VCaP (cell line): ENCODE results near the gene SLIT1.

Experiments used
- H3K27ac ChIP-seq: fragments of 450-650 bp; 2 replicates; pipeline ENCODE4 v1.5.1; 2017
- TF ChIP-seq, protein P1 (sequence below): fragments of 450-650 bp; conservative IDR thresholded peaks from 2 replicates; pipeline ENCODE4 v1.5.1; 2017; ENCODE audit warnings: mild to moderate bottlenecking, moderate library complexity

SLIT1 gene

DNA sequence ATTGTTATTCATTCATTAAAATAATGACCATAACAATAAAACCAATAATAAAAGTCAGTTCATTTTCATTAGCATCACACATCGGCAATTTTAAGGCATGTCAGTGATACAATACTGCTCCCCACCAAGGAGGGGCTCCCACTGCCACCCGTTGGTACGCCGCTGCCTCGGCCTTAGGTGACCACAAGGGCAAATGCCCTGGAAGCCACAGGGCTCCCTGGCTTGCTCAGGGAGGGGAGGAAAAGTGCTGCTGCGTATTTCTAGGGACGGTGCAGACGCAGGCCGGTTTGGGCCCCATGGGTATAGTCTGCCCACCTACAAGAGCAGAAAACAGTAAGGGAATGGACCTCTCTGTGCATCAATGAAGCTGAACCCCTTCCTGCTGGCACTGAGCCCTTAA is 85.1 kb downstream of the SLIT1 start:
- TF ChIP-seq, protein P1, sequence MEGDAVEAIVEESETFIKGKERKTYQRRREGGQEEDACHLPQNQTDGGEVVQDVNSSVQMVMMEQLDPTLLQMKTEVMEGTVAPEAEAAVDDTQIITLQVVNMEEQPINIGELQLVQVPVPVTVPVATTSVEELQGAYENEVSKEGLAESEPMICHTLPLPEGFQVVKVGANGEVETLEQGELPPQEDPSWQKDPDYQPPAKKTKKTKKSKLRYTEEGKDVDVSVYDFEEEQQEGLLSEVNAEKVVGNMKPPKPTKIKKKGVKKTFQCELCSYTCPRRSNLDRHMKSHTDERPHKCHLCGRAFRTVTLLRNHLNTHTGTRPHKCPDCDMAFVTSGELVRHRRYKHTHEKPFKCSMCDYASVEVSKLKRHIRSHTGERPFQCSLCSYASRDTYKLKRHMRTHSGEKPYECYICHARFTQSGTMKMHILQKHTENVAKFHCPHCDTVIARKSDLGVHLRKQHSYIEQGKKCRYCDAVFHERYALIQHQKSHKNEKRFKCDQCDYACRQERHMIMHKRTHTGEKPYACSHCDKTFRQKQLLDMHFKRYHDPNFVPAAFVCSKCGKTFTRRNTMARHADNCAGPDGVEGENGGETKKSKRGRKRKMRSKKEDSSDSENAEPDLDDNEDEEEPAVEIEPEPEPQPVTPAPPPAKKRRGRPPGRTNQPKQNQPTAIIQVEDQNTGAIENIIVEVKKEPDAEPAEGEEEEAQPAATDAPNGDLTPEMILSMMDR, result no peak
- no peak overlapping the region for H3K27ac ChIP-seq

DNA sequence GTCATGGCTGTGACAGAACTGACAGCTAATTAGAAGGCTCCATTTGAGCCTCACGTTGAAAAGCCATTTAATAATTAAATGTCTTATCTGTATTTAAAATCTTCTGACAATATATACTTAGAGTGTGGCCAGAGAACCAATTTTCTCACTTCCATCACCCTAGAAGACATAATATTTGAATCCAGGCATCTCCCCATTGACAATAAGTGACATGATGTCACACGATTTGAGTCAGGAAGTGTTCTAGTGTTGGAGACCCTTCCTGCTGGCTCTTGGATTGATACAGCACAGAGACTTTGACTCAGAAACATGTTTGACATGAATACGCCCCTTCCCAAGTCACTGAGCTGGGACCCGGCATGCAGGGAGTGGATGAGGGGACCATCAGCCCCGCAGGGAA is 85.9 kb downstream of the SLIT1 start:
- no peak overlapping the region for H3K27ac ChIP-seq
- TF ChIP-seq, protein P1, result no peak

DNA sequence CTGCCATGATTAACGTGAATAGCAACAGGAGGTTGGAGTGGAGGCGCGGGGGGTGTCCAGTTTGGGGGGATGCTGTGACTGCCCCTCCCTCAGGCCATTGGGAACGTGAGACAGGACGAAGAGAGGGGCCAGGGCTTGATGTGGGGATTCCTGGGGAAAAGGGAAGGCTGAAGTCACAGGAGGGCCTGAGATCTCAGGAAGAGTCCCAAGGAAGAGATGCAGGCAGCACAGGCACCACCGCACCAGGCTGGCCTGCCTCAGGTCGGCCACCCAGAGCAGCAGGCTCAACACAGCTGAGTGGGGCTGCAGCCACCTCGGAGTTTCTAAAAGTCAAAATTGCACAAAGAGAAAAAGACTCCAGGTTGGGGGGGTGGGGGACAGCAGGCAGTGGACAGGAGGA is 86.7 kb downstream of the SLIT1 start:
- no peak overlapping the region for H3K27ac ChIP-seq
- TF ChIP-seq, protein P1, result no peak

DNA sequence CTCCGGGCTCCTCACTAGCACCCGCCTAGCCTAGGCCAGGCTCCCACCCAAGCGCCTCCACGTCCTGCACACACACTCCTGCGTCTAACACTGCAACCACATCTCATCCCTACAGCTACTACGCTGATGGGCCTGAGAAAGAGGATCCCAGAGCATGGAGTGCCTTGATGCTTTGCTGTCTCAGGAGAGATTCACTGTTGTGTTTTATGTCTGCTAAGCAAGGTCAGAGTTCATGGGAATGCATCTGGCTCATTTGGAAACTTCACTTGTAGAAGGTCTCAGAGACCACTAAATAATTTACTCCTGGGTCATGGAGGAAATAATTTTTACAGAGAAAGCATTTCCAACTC is 88.7 kb downstream of the SLIT1 start:
- TF ChIP-seq, protein P1, result no peak
- H3K27ac ChIP-seq, result no peak overlapping the region

DNA sequence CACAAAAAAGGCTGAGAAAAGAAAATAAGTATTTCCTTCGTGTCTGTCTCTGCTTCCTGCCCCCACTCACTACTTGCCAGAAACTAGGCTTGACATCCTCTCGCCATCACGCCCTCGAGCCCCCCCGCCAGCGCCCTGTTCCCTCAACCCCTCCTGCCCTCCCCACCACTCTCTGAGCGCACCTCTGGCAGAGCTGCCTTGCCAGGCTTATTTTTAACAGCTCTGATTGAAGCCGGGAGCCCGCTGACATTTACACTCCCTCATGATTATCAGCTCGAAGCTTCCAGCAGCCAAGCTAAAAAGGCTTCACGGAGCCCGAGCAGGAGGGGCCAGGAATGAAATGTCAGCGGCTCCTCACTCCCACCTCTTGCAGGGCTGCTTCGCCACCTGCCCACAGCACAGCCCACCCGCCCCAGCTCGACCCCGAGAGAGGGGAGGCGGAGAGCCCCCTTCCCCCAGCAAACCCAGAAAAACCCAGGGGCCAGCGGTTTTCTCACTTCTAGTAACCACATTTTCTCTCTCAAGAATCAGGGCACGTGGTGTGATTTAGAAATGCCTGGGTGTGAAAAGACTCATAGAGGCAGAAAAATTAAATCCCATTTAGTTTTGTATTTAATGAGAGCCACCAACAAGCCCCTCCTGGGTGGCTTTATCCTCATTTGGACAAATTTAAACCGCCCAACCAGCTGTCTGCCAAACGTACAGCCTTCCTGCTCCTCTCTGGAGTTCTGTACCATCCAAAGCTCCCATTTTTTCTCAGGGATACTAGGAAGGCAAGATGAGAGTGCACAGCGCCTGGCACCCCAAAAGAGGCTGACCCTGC is 89.3 kb downstream of the SLIT1 start:
- H3K27ac ChIP-seq, result no peak overlapping the region
- TF ChIP-seq, protein P1, result no peak

DNA sequence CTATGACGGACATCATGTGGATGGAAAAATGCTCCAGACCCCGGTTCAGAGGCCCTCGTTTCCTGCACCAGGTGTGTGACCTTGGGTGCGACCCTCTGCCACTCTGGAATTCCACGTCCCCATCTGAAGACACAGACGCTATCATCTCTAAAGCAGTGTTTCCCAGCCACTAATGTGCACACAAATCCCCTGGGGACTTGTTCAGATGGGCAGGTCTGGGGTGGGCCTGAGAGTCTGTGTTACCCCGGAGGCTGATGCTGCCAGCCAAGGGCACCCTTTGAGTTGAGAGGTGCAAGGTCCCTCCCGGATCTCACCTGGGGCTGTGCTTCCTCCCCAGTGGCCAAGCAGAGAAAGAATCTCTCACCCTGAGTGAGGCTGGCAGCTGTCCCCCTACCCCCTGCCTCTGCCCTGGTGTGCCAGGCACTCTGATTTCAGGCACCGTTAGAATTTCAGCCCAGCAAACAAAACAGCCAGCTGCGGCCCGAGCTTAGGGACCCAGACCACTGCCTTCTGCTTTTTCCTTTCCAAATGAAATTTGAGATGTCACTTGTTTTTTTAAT is 90.0 kb downstream of the SLIT1 start:
- TF ChIP-seq, protein P1, result no peak
- no peak overlapping the region for H3K27ac ChIP-seq

DNA sequence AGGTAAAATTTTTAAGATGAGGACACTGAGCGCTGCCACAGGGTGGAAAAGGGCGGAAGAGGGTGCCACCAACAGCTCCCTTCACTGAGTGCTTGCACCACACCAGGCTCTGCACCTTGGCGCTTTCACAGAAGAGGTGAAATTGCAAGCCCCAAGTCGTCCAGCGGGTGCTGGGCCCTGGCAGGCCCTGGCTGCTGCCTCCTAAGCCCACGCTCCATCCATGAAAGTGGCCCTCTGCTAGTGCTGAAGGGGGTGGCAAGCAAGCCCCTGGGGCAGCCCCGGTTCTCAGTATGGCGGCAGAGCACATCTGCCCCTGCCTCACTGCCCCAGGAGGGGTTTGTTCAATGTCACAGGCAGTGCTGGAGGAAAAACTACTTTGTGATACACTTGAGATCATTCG is 95.1 kb downstream of the SLIT1 start:
- no peak overlapping the region for H3K27ac ChIP-seq
- TF ChIP-seq, protein P1, result no peak
